ENCODE measurements around the gene OTOA.

The OTOA gene

GRCh38 chr16:21723532-21723931 lies 59.8 kb downstream of the OTOA start:
- ChIA-PET POLR2A (no interaction called here), CTCF (interaction anchor here (0.6 kb wide), 1 partner anchor 15 kb away, joined by 3 read pairs; no protein-coding TSS in a partner anchor)
- TF ChIP-seq ZNF341 (tag by site-specific recombination; IDR thresholded peaks at IDR 0.05; ENCODE audit: low read depth) (no peak), TRIM28 (IDR thresholded peaks at IDR 0.05; ENCODE audit: borderline replicate concordance, low read length) (no peak), SP2 (tag by site-specific recombination; IDR thresholded peaks at IDR 0.05) (no peak), KLF16 (tag by site-specific recombination; IDR thresholded peaks at IDR 0.05) (no peak), ZNF449 (tag by site-specific recombination; IDR thresholded peaks at IDR 0.05) (no peak), ZNF223 (tag by site-specific recombination; IDR thresholded peaks at IDR 0.05) (no peak), GLIS2 (tag by site-specific recombination; IDR thresholded peaks at IDR 0.05) (no peak), BCL11B (tag by site-specific recombination; IDR thresholded peaks at IDR 0.05; ENCODE audit: low read depth) (no peak), WT1 (tag by site-specific recombination; IDR thresholded peaks at IDR 0.05) (no peak), ZNF280C (tag by site-specific recombination; IDR thresholded peaks at IDR 0.05) (no peak), ZNF391 (tag by site-specific recombination; IDR thresholded peaks at IDR 0.05; ENCODE audit: borderline replicate concordance, low read depth) (no peak)
- H3K4me3 ChIP-seq (ENCODE audit: low read depth, low read length), result no peak overlapping the region
- H3K36me3 ChIP-seq (ENCODE audit: control insufficient read depth in 2 of 2, insufficient read depth in 1 of 2, low read length in 2 of 2), result no peaks in the 10 kb centered on the region
- H3K4me1 ChIP-seq (ENCODE audit: control insufficient read depth, insufficient read depth, low read length), result no peaks in the 10 kb centered on the region
- no peak overlapping the region for H3K27ac ChIP-seq (ENCODE audit: extremely low read depth, low read depth, low read length)
- no peaks in the 10 kb centered on the region for H3K9me3 ChIP-seq (ENCODE audit: control insufficient read depth, insufficient read depth, low read depth, low read length)

GRCh38 chr16:21727344-21727743 lies 63.6 kb downstream of the OTOA start:
- H3K27ac ChIP-seq (ENCODE audit: extremely low read depth, low read depth, low read length), result no peak overlapping the region
- H3K36me3 ChIP-seq (ENCODE audit: control insufficient read depth in 2 of 2, insufficient read depth in 1 of 2, low read length in 2 of 2), result no peaks in the 10 kb centered on the region
- H3K4me3 ChIP-seq (ENCODE audit: low read depth, low read length), result no peak overlapping the region
- POLR2A ChIA-PET, result no interaction called here
- no peaks in the 10 kb centered on the region for H3K9me3 ChIP-seq (ENCODE audit: control insufficient read depth, insufficient read depth, low read depth, low read length)
- no peaks in the 10 kb centered on the region for H3K4me1 ChIP-seq (ENCODE audit: control insufficient read depth, insufficient read depth, low read length)
- CTCF ChIA-PET, result interaction anchor here (1.2 to 1.8 kb wide), 2 partner anchors 19 to 70 kb away, joined by 3 to 4 read pairs; no protein-coding TSS in a partner anchor
- no peak for TF ChIP-seq ZBTB11 (tag by site-specific recombination; conservative IDR thresholded peaks at IDR 0.05; ENCODE audit: low read depth)
- no peak for TF ChIP-seq ZNF221 (tag by site-specific recombination; IDR thresholded peaks at IDR 0.05; ENCODE audit: borderline replicate concordance)
- no peak for TF ChIP-seq ZBTB7A (tag by site-specific recombination; IDR thresholded peaks at IDR 0.05; ENCODE audit: low read depth)
- no peak for TF ChIP-seq YY1 (tag by site-specific recombination; IDR thresholded peaks at IDR 0.05)
- TF ChIP-seq PRDM6 (tag by site-specific recombination; IDR thresholded peaks at IDR 0.05), result no peak
- TF ChIP-seq ZNF514 (tag by site-specific recombination; IDR thresholded peaks at IDR 0.05), result no peak
- TF ChIP-seq ZIC2 (tag by site-specific recombination; IDR thresholded peaks at IDR 0.05), result no peak
- TF ChIP-seq ZNF10 (tag by site-specific recombination; IDR thresholded peaks at IDR 0.05), result no peak
- TF ChIP-seq ZNF311 (tag by site-specific recombination; IDR thresholded peaks at IDR 0.05; ENCODE audit: borderline replicate concordance), result no peak
- TF ChIP-seq ZNF677 (tag by site-specific recombination; IDR thresholded peaks at IDR 0.05), result no peak
- TF ChIP-seq ZNF488 (tag by site-specific recombination; IDR thresholded peaks at IDR 0.05), result no peak
- no peak for TF ChIP-seq SP2 (tag by site-specific recombination; IDR thresholded peaks at IDR 0.05)
- no peak for TF ChIP-seq ZFP37 (tag by site-specific recombination; IDR thresholded peaks at IDR 0.05)
- no peak for TF ChIP-seq ZNF521 (tag by site-specific recombination; IDR thresholded peaks at IDR 0.05)
- no peak for TF ChIP-seq ZNF707 (tag by site-specific recombination; IDR thresholded peaks at IDR 0.05)
- no peak for TF ChIP-seq KLF16 (tag by site-specific recombination; IDR thresholded peaks at IDR 0.05)
- TF ChIP-seq ZNF202 (tag by site-specific recombination; IDR thresholded peaks at IDR 0.05; ENCODE audit: borderline replicate concordance), result no peak
